OCI-LY3 (cell line): ENCODE measurements around the gene TRUB2.

Experiments
- H2AFZ ChIP-seq: fragments of 200-600, 300-600 bp; shearing (Covaris generic); 2 replicates; pipeline ENCODE4 v1.6.0; 2014; ENCODE audit warnings: antibody characterized with exemption, low read depth, low read length
- H3K27ac ChIP-seq: fragments of 200-600, 300-600 bp; sonication (generic); 2 replicates; pipeline ENCODE4 v1.5.1; 2014; ENCODE audit warnings: mild to moderate bottlenecking, low read length, moderate library complexity, mixed read lengths
- H3K27me3 ChIP-seq: fragments of 200-600, 300-600 bp; sonication (generic); 2 replicates; pipeline ENCODE4 v1.6.1; 2014; ENCODE audit warnings: low read depth, low read length, mixed read lengths
- H3K36me3 ChIP-seq: fragments of 200-600, 300-600 bp; sonication (generic); replicated peaks from 2 replicates; pipeline ENCODE3; 2014; ENCODE audit warnings: low read depth, low read length, mixed read lengths
- H3K4me1 ChIP-seq: fragments of 300-600, 200-600 bp; sonication (generic); 2 replicates; pipeline ENCODE4 v1.6.1; 2014; ENCODE audit warnings: low read length, mixed read lengths
- H3K4me2 ChIP-seq: fragments of 200-600, 300-600 bp; sonication (generic); 2 replicates; pipeline ENCODE4 v1.6.1; 2014; ENCODE audit warnings: low read length, mixed read lengths
- H3K4me3 ChIP-seq: fragments of 300-600, 200-600 bp; sonication (generic); 2 replicates; pipeline ENCODE4 v1.5.1; 2014; ENCODE audit warnings: antibody characterized with exemption, mild to moderate bottlenecking, low read length, moderate library complexity
- H3K79me2 ChIP-seq: fragments of 300-600, 200-600 bp; shearing (Covaris generic); 2 replicates; pipeline ENCODE4 v1.6.1; 2014; ENCODE audit warnings: mild to moderate bottlenecking, low read length, mixed read lengths
- H3K9ac ChIP-seq: fragments of 300-600, 200-600 bp; shearing (Covaris generic); 2 replicates; pipeline ENCODE4 v1.6.0; 2014; ENCODE audit warnings: mild to moderate bottlenecking, low read length, moderate library complexity
- H3K9me3 ChIP-seq: fragments of 200-600, 300-600 bp; shearing (Covaris generic); 2 replicates; pipeline ENCODE4 v1.6.1; 2014; ENCODE audit warnings: low read length, mixed read lengths; ENCODE audit not compliant: insufficient read depth
- H4K20me1 ChIP-seq: fragments of 200-600, 300-600 bp; sonication (generic); 2 replicates; pipeline ENCODE4 v1.6.1; 2016; ENCODE audit warnings: low read length, mixed read lengths; ENCODE audit not compliant: insufficient read depth
- EZH2phosphoT487 ChIP-seq: fragments of 200-600 bp; shearing (Covaris generic); IDR thresholded peaks from 2 replicates; pipeline ENCODE4 v1.6.1; 2018; ENCODE audit warnings: antibody characterized with exemption, mixed run types, low read depth
- TF ChIP-seq, protein P1 (sequence below): fragments of 200-600, 300-600 bp; sonication (generic); IDR thresholded peaks from 2 replicates; pipeline ENCODE4 v1.5.1; 2014; ENCODE audit warnings: antibody characterized with exemption, low read length, low read depth

Gene TRUB2

DNA sequence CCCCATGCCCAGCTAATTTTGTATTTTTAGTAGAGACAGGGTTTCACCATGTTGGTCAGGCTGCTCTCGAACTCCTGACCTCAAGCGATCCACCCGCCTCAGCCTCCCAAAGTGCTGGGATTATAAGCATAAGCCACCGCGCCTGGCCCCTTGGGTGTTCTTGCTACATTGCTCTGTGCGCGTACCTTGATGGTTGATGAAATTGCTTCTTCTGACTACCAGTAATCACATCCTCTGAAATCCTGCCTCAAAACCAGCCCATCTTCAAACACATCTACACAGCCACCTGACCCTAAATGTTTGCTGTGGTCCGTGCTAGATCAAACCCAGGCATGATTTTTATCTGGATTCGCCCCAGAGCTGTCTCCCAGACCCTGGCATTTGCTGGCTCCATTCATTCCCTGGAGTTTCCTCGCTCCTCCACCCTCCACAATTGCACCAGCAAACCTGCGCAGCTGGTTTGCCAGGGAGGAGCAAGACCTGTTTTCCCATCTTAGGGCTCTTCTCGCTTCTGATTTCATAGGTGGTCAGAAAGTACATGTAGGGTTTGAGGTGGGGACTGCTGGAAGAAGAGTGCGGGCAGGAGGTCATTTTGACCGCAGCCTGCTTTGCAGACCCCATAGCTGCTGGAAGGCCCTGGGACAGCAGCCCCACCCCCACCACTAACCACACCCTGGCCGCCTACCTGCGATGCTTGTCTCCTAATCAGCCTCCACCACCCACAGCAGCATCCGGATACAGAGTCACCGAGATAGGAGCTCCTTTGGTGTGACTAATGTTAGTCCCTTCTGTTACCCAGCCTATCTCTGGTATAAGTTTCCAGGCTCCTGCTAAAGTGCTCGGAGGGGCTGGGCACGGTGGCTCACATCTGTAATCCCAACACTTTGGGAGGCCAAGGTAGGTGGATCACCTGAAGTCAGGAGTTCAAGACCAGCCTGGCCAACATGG lies 23.4 kb downstream of the TRUB2 start:
- Histone ChIP-seq H2AFZ (no peak overlapping the region), H3K4me2 (no peak overlapping the region), H3K36me3 (no peaks in the 10 kb centered on the region), H3K9ac (no peak overlapping the region), H3K9me3 (no peaks in the 10 kb centered on the region), H3K4me3 (no peak overlapping the region), H4K20me1 (no peaks in the 10 kb centered on the region), H3K4me1 (no peaks in the 10 kb centered on the region), H3K79me2 (no peaks in the 10 kb centered on the region), H3K27ac (no peak overlapping the region), H3K27me3 (no peaks in the 10 kb centered on the region)
- no peak for TF ChIP-seq EZH2phosphoT487

DNA sequence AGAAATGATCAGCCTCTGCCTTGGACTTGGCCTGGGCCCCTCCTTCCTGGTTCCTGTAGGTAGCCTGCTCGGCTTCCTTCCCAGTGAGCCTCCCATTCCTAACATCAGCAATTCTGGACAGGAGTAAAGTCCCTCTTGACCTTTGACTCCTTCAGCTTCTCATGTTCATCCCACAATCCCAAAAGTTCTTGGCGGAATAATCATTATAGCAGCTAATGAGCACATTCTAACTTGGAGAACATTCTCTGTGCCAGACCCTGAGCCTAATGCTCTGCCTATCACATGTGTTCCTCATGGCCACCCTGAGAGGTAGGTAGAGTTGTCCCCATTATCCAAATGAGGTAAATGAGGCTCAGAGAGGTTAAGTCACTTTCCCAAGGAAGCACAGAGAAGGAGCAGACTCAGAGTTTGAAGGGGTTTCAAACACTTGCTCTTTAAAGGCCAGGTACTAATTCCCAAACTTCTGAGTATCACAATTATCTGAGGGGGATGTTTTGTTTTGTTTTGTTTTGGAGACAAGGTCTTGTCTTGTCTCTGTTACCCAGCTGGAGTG lies 24.9 kb downstream of the TRUB2 start:
- H3K79me2 ChIP-seq: no peaks in the 10 kb centered on the region
- no peaks in the 10 kb centered on the region for H4K20me1 ChIP-seq
- H3K36me3 ChIP-seq: no peaks in the 10 kb centered on the region
- H3K4me3 ChIP-seq: no peak overlapping the region
- no peaks in the 10 kb centered on the region for H3K4me1 ChIP-seq
- H3K9ac ChIP-seq: no peak overlapping the region
- no peak overlapping the region for H3K4me2 ChIP-seq
- no peaks in the 10 kb centered on the region for H3K9me3 ChIP-seq
- H3K27ac ChIP-seq: no peak overlapping the region
- no peak for TF ChIP-seq EZH2phosphoT487
- TF ChIP-seq, protein P1, sequence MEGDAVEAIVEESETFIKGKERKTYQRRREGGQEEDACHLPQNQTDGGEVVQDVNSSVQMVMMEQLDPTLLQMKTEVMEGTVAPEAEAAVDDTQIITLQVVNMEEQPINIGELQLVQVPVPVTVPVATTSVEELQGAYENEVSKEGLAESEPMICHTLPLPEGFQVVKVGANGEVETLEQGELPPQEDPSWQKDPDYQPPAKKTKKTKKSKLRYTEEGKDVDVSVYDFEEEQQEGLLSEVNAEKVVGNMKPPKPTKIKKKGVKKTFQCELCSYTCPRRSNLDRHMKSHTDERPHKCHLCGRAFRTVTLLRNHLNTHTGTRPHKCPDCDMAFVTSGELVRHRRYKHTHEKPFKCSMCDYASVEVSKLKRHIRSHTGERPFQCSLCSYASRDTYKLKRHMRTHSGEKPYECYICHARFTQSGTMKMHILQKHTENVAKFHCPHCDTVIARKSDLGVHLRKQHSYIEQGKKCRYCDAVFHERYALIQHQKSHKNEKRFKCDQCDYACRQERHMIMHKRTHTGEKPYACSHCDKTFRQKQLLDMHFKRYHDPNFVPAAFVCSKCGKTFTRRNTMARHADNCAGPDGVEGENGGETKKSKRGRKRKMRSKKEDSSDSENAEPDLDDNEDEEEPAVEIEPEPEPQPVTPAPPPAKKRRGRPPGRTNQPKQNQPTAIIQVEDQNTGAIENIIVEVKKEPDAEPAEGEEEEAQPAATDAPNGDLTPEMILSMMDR: no peak
- H3K27me3 ChIP-seq: no peaks in the 10 kb centered on the region
- no peak overlapping the region for H2AFZ ChIP-seq

DNA sequence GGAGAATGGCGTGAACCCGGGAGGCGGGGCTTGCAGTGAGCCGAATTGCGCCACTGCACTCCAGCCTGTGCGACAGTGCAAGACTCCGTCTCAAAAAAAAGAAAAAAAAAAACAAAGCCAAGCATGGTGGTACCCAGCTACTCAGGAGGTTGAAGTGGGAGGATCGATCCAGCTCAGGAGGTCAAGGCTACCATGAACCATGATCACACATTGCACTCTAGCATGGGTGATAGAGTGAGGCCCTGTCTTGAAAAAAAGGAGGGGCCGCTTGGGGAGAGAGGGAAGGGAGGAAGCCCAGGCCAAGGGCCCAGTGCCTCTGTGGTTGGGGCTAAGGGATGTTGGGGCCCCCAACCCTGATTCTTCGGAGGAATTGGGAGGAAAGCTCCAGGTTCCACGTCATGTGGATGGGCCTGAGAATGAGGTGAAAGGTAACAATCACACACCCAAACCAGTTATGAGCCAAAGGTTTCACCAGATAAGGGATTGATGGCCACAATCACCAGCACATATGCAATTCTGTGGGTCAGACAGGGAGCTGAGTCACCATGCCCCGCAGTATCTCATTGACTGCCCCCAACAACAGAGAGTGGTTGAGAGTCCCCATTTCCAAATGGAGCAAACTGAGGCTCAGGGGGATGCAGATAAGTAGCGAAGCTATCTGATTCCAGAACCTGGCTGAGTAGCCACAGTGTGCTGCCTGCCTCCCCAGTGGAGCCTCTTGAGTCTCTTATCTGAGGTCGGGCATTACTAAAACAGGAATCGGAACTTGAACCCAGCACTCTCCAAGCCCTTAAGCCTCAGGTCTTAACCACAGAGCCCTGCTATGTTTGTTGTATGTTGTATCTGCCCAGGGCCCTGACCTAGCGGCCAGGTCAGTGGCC lies 25.7 kb downstream of the TRUB2 start:
- H3K4me1 ChIP-seq: no peaks in the 10 kb centered on the region
- H2AFZ ChIP-seq: no peak overlapping the region
- H3K9me3 ChIP-seq: no peaks in the 10 kb centered on the region
- H3K36me3 ChIP-seq: no peaks in the 10 kb centered on the region
- H3K27ac ChIP-seq: no peak overlapping the region
- no peaks in the 10 kb centered on the region for H3K27me3 ChIP-seq
- H3K9ac ChIP-seq: no peak overlapping the region
- H4K20me1 ChIP-seq: no peaks in the 10 kb centered on the region
- H3K4me3 ChIP-seq: no peak overlapping the region
- H3K4me2 ChIP-seq: no peak overlapping the region
- TF ChIP-seq, protein P1: no peak
- no peak for TF ChIP-seq EZH2phosphoT487
- no peaks in the 10 kb centered on the region for H3K79me2 ChIP-seq

DNA sequence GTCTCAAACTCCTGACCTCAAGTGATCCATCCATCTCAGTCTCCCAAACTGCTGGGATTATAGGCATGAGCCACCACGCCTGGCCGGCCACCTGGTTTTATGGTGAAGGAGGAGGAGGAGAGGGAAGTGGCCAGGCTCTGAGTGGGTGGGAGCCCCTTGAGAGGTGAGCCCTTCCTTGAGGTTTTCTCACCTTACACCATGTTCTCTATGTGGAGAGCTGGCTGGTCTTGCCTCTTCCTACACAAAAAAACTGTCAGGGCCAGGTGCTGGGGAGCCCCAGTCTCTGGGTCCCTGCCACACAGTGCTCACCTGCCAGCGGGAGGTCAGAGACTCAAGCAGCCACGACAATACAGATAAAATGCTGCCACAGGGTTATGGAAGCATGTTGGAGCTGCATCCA lies 28.1 kb downstream of the TRUB2 start:
- H3K9ac ChIP-seq: no peak overlapping the region
- no peak overlapping the region for H3K4me2 ChIP-seq
- no peaks in the 10 kb centered on the region for H4K20me1 ChIP-seq
- H3K27me3 ChIP-seq: no peaks in the 10 kb centered on the region
- no peaks in the 10 kb centered on the region for H3K4me1 ChIP-seq
- no peak overlapping the region for H2AFZ ChIP-seq
- H3K27ac ChIP-seq: no peak overlapping the region
- no peaks in the 10 kb centered on the region for H3K79me2 ChIP-seq
- no peaks in the 10 kb centered on the region for H3K9me3 ChIP-seq
- H3K36me3 ChIP-seq: no peaks in the 10 kb centered on the region
- no peak for TF ChIP-seq EZH2phosphoT487
- TF ChIP-seq, protein P1: no peak
- no peak overlapping the region for H3K4me3 ChIP-seq
